GM12875 (cell line): ENCODE measurements around the gene KRT31.

ENCODE experiments used
- H3K4me3 ChIP-seq: one replicate; pipeline ENCODE4 v1.5.1; 2011; ENCODE audit warnings: low read depth, low read length, control low read depth
- CTCF ChIP-seq: IDR thresholded peaks from 2 replicates; pipeline ENCODE4 v1.5.1; 2011; ENCODE audit warnings: low read depth, mild to moderate bottlenecking, control low read depth, inconsistent platforms, low read length, moderate library complexity, borderline replicate concordance; ENCODE audit not compliant: insufficient read depth

KRT31 gene

GRCh38 chr17:41367426-41368075 lies 29.9 kb downstream of the KRT31 start:
- no peak overlapping the region for H3K4me3 ChIP-seq
- no peak for TF ChIP-seq CTCF

GRCh38 chr17:41366070-41366469 lies 31.3 kb downstream of the KRT31 start:
- TF ChIP-seq CTCF, result no peak
- H3K4me3 ChIP-seq, result no peak overlapping the region

GRCh38 chr17:41363881-41364280 lies 33.5 kb downstream of the KRT31 start:
- no peak for TF ChIP-seq CTCF
- no peak overlapping the region for H3K4me3 ChIP-seq

- TF ChIP-seq CTCF, result no peak
- no peak overlapping the region for H3K4me3 ChIP-seq
These were observed 37.0 kb downstream of the KRT31 start for GRCh38 chr17:41360296-41360995.

- no peak for TF ChIP-seq CTCF
- H3K4me3 ChIP-seq, result no peak overlapping the region
These were observed 42.9 kb downstream of the KRT31 start for GRCh38 chr17:41354536-41354935.

- no peak for TF ChIP-seq CTCF
- H3K4me3 ChIP-seq, result no peak overlapping the region
These were observed 44.6 kb downstream of the KRT31 start for GRCh38 chr17:41352597-41353366.
